ENCODE results near the gene ATP8B1.

DNA sequence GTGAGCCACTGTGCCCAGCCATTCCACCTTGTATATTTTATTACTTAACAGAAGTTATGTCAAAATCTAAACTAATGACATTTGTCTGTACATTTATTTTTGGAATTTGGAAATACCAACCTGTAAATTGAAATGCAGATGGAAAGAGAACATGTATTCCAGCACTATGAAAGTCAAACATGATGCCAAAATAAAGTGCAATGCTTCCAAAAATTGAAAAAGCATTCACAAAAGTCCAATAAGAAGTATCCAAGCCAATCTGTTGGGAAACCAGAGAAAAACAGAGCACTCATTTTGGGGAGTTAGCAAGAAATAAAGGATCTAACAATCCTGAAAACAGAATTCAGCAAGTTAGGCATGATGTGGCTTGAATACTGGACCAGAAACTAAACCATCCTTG, 151.2 kb downstream of the ATP8B1 start:
- TF ChIP-seq, protein P1, sequence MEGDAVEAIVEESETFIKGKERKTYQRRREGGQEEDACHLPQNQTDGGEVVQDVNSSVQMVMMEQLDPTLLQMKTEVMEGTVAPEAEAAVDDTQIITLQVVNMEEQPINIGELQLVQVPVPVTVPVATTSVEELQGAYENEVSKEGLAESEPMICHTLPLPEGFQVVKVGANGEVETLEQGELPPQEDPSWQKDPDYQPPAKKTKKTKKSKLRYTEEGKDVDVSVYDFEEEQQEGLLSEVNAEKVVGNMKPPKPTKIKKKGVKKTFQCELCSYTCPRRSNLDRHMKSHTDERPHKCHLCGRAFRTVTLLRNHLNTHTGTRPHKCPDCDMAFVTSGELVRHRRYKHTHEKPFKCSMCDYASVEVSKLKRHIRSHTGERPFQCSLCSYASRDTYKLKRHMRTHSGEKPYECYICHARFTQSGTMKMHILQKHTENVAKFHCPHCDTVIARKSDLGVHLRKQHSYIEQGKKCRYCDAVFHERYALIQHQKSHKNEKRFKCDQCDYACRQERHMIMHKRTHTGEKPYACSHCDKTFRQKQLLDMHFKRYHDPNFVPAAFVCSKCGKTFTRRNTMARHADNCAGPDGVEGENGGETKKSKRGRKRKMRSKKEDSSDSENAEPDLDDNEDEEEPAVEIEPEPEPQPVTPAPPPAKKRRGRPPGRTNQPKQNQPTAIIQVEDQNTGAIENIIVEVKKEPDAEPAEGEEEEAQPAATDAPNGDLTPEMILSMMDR (IDR thresholded peaks at IDR 0.05) = no peak
- TF ChIP-seq POLR2A (IDR thresholded peaks at IDR 0.05) (no peak), POLR2AphosphoS5 (IDR thresholded peaks at IDR 0.05) (no peak)

All from prostate gland (tissue), 2 donors.